Measurements from ENCODE around the gene RPGRIP1L. TPM values are rescaled to one million over a fixed set of nuclear protein-coding genes. Genes with fewer than 3 reads are reported as not detected.

RPGRIP1L gene
- polyA plus RNA-seq, 2 of the 4 experiments (the other 2 are of a cell fraction) = 13.0 to 19.6 TPM

- Histone ChIP-seq H3K27ac (no peak overlapping the region), H3K4me3 (no peak overlapping the region), H3K9me3 (0 out of 3 replicates have a peak, but pooled peaks cover 1% of the 10 kb centered on the region), H3K4me2 (no peak overlapping the region), H3K4me1 (no peaks in the 10 kb centered on the region)
- ATAC-seq (no peak), DNase-seq (ENCODE audit: low read depth in 1 of 2, low spot score in 1 of 2) (no peak), FAIRE-seq (no peak)
- POLR2A ChIA-PET = no interaction called here
- TF ChIP-seq MAFK (IDR thresholded peaks at IDR 0.05; ENCODE audit: partially characterized antibody) (no peak), NR3C1 (IDR thresholded peaks at IDR 0.05) (no peak), MAZ (IDR thresholded peaks at IDR 0.05; ENCODE audit: borderline replicate concordance, low read depth, low read length) (no peak)
- CTCF ChIA-PET = no interaction called here
- 69% methylated on average over 3 of the region's 3 CpGs for WGBS (ENCODE audit: missing lambda C conversion rate)
These were observed 103.5 kb downstream of the RPGRIP1L start for GRCh38 chr16:53600126-53600525.

DNA sequence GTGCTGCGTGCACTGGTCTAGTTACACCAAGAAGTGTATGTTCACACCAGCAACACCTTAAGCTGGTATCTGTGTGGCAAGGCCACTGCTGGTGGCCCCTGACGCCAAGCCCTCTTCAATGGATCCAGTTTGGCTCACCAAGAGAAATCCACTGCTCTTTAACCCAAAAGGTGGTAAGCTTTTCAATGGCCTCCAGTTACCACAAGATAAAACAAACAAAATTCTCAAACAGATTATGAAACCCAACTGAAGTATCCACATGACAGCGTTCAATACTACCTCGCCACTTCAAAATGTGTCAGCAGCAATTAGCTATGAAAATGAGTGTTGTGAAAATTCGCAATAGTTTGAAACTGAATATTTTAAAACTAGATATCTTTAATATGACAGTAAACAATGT lies 104.1 kb downstream of the RPGRIP1L start:
- DNase-seq (ENCODE audit: low read depth in 1 of 2, low spot score in 1 of 2) (no peak), FAIRE-seq (no peak), ATAC-seq (no peak)
- CTCF ChIA-PET = no interaction called here
- Histone ChIP-seq H3K4me3 (no peak overlapping the region), H3K4me2 (no peak overlapping the region), H3K9me3 (0 out of 3 replicates have a peak, but pooled peaks cover 4% of the 10 kb centered on the region), H3K4me1 (no peaks in the 10 kb centered on the region), H3K27ac (no peak overlapping the region)
- 96% methylated on average over 5 of the region's 5 CpGs for WGBS (ENCODE audit: missing lambda C conversion rate)
- POLR2A ChIA-PET = no interaction called here
- TF ChIP-seq ZNF302 (CRISPR knock-in tag; IDR thresholded peaks at IDR 0.05) = no peak
- TF ChIP-seq, protein P1, sequence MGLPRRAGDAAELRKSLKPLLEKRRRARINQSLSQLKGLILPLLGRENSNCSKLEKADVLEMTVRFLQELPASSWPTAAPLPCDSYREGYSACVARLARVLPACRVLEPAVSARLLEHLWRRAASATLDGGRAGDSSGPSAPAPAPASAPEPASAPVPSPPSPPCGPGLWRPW (IDR thresholded peaks at IDR 0.05) = no peak
- TF ChIP-seq RCOR1 (IDR thresholded peaks at IDR 0.05; ENCODE audit: low read depth, low read length) = no peak
- no peak for TF ChIP-seq FOSL2 (IDR thresholded peaks at IDR 0.05)
- TF ChIP-seq FOSL2 (CRISPR knock-in tag; IDR thresholded peaks at IDR 0.05) = no peak
- TF ChIP-seq, protein P2, sequence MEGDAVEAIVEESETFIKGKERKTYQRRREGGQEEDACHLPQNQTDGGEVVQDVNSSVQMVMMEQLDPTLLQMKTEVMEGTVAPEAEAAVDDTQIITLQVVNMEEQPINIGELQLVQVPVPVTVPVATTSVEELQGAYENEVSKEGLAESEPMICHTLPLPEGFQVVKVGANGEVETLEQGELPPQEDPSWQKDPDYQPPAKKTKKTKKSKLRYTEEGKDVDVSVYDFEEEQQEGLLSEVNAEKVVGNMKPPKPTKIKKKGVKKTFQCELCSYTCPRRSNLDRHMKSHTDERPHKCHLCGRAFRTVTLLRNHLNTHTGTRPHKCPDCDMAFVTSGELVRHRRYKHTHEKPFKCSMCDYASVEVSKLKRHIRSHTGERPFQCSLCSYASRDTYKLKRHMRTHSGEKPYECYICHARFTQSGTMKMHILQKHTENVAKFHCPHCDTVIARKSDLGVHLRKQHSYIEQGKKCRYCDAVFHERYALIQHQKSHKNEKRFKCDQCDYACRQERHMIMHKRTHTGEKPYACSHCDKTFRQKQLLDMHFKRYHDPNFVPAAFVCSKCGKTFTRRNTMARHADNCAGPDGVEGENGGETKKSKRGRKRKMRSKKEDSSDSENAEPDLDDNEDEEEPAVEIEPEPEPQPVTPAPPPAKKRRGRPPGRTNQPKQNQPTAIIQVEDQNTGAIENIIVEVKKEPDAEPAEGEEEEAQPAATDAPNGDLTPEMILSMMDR (IDR thresholded peaks at IDR 0.05) = no peak

DNA sequence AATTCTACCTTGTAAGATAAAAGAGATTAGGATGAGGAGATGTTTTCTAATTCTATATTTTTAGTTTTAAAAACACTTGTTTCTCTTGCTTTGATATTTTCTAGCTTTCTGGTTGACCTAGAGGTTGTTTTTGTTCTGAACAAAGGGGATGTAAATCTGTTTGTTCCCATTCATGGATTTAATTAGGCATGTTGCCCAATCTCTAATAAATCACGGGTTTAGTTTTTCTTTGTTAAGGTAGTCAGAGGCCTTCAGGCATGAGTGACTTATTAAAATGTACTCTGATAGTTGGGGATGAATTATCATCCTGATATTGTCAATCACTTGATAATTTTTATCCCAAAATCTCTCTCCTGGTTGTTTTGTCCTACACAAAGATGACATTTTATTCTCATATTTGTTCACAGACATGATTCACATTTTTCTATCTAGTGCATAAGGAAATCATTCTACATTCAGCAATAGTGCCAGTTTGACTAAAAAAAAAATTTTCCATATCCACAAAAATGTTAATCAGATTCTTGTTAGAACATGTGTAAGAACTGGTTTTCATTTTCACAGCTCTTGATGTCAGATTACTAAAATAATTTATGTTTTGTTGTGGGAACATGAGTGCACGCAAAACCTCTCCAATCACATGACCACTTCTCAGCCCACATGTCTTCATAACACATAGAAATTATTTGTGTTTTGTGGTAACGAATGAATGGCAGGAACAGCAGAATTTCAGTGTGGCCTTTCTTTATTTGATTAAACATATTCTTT lies 105.0 kb downstream of the RPGRIP1L start:
- ChIA-PET POLR2A (no interaction called here), CTCF (interaction anchor here (0.5 kb wide), 1 partner anchor 9 kb away, joined by 3 read pairs; no protein-coding TSS in a partner anchor)
- DNase-seq (ENCODE audit: low read depth in 1 of 2, low spot score in 1 of 2) (no peak), ATAC-seq (no peak), FAIRE-seq (no peak)
- 93% methylated on average over 3 of the region's 3 CpGs for WGBS (ENCODE audit: missing lambda C conversion rate)
- no peak overlapping the region for H3K4me2 ChIP-seq
- TF ChIP-seq NPAS2 (CRISPR knock-in tag; IDR thresholded peaks at IDR 0.05; ENCODE audit: borderline replicate concordance) = no peak
- TF ChIP-seq POLR2A (IDR thresholded peaks at IDR 0.05; ENCODE audit: low read length) = no peak
- TF ChIP-seq CHD2 (IDR thresholded peaks at IDR 0.05; ENCODE audit: low read length, partially characterized antibody) = no peak
- no peak for TF ChIP-seq JUN (IDR thresholded peaks at IDR 0.05)
- TF ChIP-seq KDM1A (IDR thresholded peaks at IDR 0.05; ENCODE audit: low read depth) = no peak
- no peak for TF ChIP-seq HDAC2 (IDR thresholded peaks at IDR 0.05)
- no peak for TF ChIP-seq REST (IDR thresholded peaks at IDR 0.05)
- TF ChIP-seq POLR2AphosphoS2 (conservative IDR thresholded peaks at IDR 0.05; ENCODE audit: low read length) = no peak
- TF ChIP-seq, protein P1 (IDR thresholded peaks at IDR 0.05) = no peak
- TF ChIP-seq RARB (CRISPR knock-in tag; IDR thresholded peaks at IDR 0.05) = no peak
- TF ChIP-seq ZSCAN20 (CRISPR knock-in tag; IDR thresholded peaks at IDR 0.05) = no peak
- TF ChIP-seq CBX2 (IDR thresholded peaks at IDR 0.05; ENCODE audit: borderline replicate concordance, low read depth) = no peak
- TF ChIP-seq ESRRA (IDR thresholded peaks at IDR 0.05; ENCODE audit: borderline replicate concordance, low read length) = no peak
- TF ChIP-seq HMGXB4 (CRISPR knock-in tag; IDR thresholded peaks at IDR 0.05; ENCODE audit: borderline replicate concordance) = no peak
- TF ChIP-seq USF2 (IDR thresholded peaks at IDR 0.05) = no peak
- no peak for TF ChIP-seq MAZ (IDR thresholded peaks at IDR 0.05; ENCODE audit: borderline replicate concordance, low read depth, low read length)
- no peak for TF ChIP-seq FOXS1 (CRISPR knock-in tag; IDR thresholded peaks at IDR 0.05)
- no peak for TF ChIP-seq CBX8 (IDR thresholded peaks at IDR 0.05)
- TF ChIP-seq TP53 (CRISPR knock-in tag; IDR thresholded peaks at IDR 0.05) = no peak
- H3K27ac ChIP-seq = no peak overlapping the region
- 0 out of 3 replicates have a peak, but pooled peaks cover 4% of the 10 kb centered on the region for H3K9me3 ChIP-seq
- no peak overlapping the region for H3K4me3 ChIP-seq
- no peaks in the 10 kb centered on the region for H3K4me1 ChIP-seq
